PC-3 (cell line): Measurements from ENCODE around the gene CFAP141. TPM values are rescaled to one million over a fixed set of nuclear protein-coding genes. Genes with fewer than 3 reads are reported as not detected.

Experiments used
- ATAC-seq: fragments of 200-7000 bp; cut with Tn5 transposase; 2 replicates; pipeline ENCODE4 v1.9.1; 2020; ENCODE audit warnings: mild to moderate bottlenecking, moderate library complexity
- BruUV-seq: library from RNA; stranded (reverse); fragments of 400-500 nt; replicated peaks from 2 replicates; lab custom pipeline; 2021; lab: Mats Ljungman, UMichigan
- CTCF ChIA-PET: fragments of 300-600 bp; sonication (Branson Sonifier 250); formaldehyde crosslinking; loops from one replicate; lab custom pipeline; 2022; ENCODE audit warnings: antibody characterized with exemption; lab: Charles Lee
- POLR2A ChIA-PET: fragments of 300-600 bp; sonication (Branson Sonifier 250); formaldehyde crosslinking; loops from one replicate; lab custom pipeline; 2022; ENCODE audit warnings: antibody characterized with exemption; ENCODE audit not compliant: unreplicated experiment; lab: Charles Lee
- DNase-seq: peaks from one replicate; pipeline ENCODE4 v3.0.0-alpha.2; 2015
- H2AFZ ChIP-seq: fragments of 300-600 bp; sonication (generic); 2 replicates; pipeline ENCODE4 v1.6.0; 2016; ENCODE audit warnings: antibody characterized with exemption, low read length
- H3F3A ChIP-seq: fragments of 300-600 bp; sonication (generic); one replicate; pipeline ENCODE4 v1.6.0; 2017; ENCODE audit warnings: antibody characterized with exemption, low read length, control low read depth, mild to moderate bottlenecking; ENCODE audit not compliant: unreplicated experiment
- H3K27ac ChIP-seq: fragments of 300-600 bp; sonication (generic); 2 replicates; pipeline ENCODE4 v1.5.1; 2016; ENCODE audit warnings: mild to moderate bottlenecking, low read length
- H3K27me3 ChIP-seq: fragments of 300-600 bp; sonication (generic); 2 replicates; pipeline ENCODE4 v1.6.1; 2016; ENCODE audit warnings: low read length, mixed read lengths
- H3K36me3 ChIP-seq: fragments of 300-600 bp; sonication (generic); 2 replicates; pipeline ENCODE4 v1.6.1; 2016; ENCODE audit warnings: low read depth, mixed run types, low read length, mixed read lengths
- H3K4me1 ChIP-seq: fragments of 300-600 bp; sonication (generic); 2 replicates; pipeline ENCODE4 v1.5.1; 2016; ENCODE audit warnings: low read length; ENCODE audit not compliant: insufficient read depth
- H3K4me2 ChIP-seq: fragments of 300-600 bp; sonication (generic); 2 replicates; pipeline ENCODE4 v1.6.0; 2016; ENCODE audit warnings: low read length
- H3K4me3 ChIP-seq: fragments of 300-600 bp; sonication (generic); 2 replicates; pipeline ENCODE4 v1.5.1; 2016; ENCODE audit warnings: mild to moderate bottlenecking, low read length, mixed read lengths
- H3K79me2 ChIP-seq: fragments of 300-600 bp; sonication (generic); 2 replicates; pipeline ENCODE4 v1.6.1; 2017; ENCODE audit warnings: low read length, mixed read lengths
- H3K9ac ChIP-seq: fragments of 300-600 bp; sonication (generic); 2 replicates; pipeline ENCODE4 v1.6.0; 2016; ENCODE audit warnings: mild to moderate bottlenecking, low read length
- H3K9me2 ChIP-seq: fragments of 300-600 bp; sonication (generic); replicated peaks from 2 replicates; pipeline ENCODE4 v1.6.1; 2016; ENCODE audit warnings: mixed run types, low read length, mixed read lengths
- H3K9me3 ChIP-seq: fragments of 300-600 bp; sonication (generic); 2 replicates; pipeline ENCODE4 v1.6.1; 2016; ENCODE audit warnings: low read length, mixed read lengths
- H4K20me1 ChIP-seq: fragments of 300-600 bp; sonication (generic); 2 replicates; pipeline ENCODE4 v1.6.1; 2016; ENCODE audit warnings: low read length, mixed read lengths
- CTCF ChIP-seq: fragments of 300-600 bp; sonication (generic); conservative IDR thresholded peaks from 2 replicates; pipeline ENCODE4 v1.5.1; 2017; ENCODE audit warnings: antibody characterized with exemption, low read depth, mild to moderate bottlenecking, low read length
- EZH2 ChIP-seq: fragments of 300-600 bp; sonication (generic); IDR thresholded peaks from one replicate; pipeline ENCODE4 v1.6.1; 2017; ENCODE audit warnings: antibody characterized with exemption, mild to moderate bottlenecking, low read length; ENCODE audit not compliant: unreplicated experiment
- EZH2phosphoT487 ChIP-seq: fragments of 300-600 bp; sonication (generic); IDR thresholded peaks from 2 replicates; pipeline ENCODE4 v1.6.1; 2018; ENCODE audit warnings: mild to moderate bottlenecking, antibody characterized with exemption, low read length, borderline replicate concordance
- intact Hi-C: fragments of 100-400 bp; cut with micrococcal nuclease; formaldehyde crosslinking; loops from 2 replicates; pipeline ENCODE4 v1.9.0; 2023
- total RNA-seq: library from RNA; depleted of rRNA; stranded (reverse); fragments of >200 nt; gene quantifications from 2 replicates; pipeline ENCODE4 v1.2.3, GENCODE V29; 2014

CFAP141 gene
- total RNA-seq, 1 experiment from 2014 or later = not detected

DNA sequence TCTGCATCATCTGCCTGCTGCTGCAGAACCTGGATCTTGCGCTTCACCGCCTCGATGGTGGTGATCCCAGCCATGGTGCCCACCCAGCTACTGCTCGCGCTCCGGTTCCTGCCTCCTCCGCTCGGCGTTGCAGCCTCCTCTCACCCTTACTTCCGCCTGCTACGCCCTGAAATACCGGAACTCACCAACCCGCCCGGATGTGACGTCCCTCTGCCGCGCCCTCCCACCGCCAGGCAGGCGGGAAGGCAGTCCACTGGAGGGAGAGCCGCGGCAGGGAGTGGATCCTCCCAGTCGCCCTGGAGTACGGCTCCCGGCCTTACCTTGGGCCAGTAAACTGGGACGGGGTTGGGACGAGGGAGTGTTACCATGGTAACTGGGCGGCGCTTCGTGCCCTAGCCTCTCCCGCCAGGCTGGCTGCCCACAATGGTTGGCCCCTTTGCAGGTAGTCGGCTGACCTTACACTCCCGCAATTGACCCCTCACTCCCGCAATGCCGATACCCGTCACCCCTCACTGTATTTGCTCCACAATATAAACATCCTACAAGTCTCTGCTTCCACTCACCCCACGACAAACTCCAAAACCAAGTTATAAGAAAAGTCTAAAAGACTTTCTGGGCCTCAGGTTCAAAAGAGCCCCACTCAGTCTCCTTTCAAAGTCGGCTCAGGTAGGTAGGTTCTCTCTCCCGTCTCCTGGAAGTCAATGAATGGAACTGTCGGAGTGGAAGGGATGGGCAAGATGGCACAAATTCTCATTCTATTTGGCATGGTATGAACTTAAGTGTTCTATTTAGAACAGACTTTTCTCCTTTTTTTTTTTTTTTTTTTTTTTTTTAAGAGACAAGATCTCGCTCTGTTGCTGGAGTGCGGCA is 22.9 kb downstream of the CFAP141 start:
- no peaks in the 10 kb centered on the region for H3K9me3 ChIP-seq
- H2AFZ ChIP-seq = peak overlapping the region; percentile 75
- TF ChIP-seq EZH2 (no peak), EZH2phosphoT487 (no peak)
- H3K36me3 ChIP-seq = peaks cover 19% of the 10 kb centered on the region
- no peaks in the 10 kb centered on the region for H3K27me3 ChIP-seq
- no peaks in the 10 kb centered on the region for H3K9me2 ChIP-seq
- H3K4me2 ChIP-seq = peak overlapping the region; percentile 90
- POLR2A ChIA-PET = interaction anchor here (0.6 kb wide), 1 partner anchor 37 kb away, joined by 3 read pairs; no protein-coding TSS in a partner anchor
- intact Hi-C loops = no loop called here
- ATAC-seq (peak; percentile 95), DNase-seq (peak; percentile 99)
- no peaks in the 10 kb centered on the region for H3F3A ChIP-seq
- H3K27ac ChIP-seq = peak overlapping the region; percentile 83
- H3K4me1 ChIP-seq = peaks cover 35% of the 10 kb centered on the region
- TSS peak; percentile 96 for BruUV-seq
- H3K9ac ChIP-seq = peak overlapping the region; percentile 93
- peaks cover 47% of the 10 kb centered on the region for H3K79me2 ChIP-seq
- peaks cover 39% of the 10 kb centered on the region for H4K20me1 ChIP-seq
- peak overlapping the region; percentile 80 for H3K4me3 ChIP-seq
- CTCF ChIA-PET = interaction anchor here (0.6 kb wide), 1 partner anchor 89 kb away, joined by 12 read pairs; no protein-coding TSS in a partner anchor

DNA sequence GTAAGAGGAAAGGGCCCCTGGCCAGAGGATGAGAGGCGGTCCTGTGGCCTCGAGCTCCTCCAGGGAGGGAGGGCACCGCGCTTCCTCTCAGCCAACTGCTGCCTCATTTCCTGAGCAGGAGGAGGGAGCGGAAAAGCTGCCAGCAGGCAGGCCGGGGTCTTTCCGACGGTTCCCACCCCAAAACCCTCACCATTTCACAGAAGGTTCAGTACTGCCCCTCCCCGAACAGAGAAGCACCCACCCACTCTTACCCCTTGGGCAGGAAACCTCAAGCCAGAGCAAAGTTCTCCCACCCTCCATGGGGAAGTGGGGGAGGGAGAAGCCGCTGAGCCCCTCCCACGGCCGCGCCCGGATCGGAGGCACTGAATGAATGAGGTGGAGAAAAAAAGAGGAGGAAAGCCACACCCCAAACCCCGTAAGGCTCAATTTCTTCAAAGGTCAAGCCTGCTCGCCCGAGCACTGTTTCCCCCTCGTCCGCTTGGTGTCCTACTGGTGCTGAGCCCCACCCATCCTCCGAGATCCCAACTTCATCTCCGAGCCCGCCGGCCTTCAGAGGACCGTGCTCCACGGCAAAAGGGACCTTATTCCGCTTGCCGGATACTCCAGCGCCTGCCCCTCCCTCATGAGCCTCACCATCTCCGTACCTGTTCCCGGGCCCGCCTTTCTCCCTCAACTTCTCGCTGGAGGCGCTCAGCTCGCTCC is 23.6 kb downstream of the CFAP141 start:
- Histone ChIP-seq H3K36me3 (peaks cover 27% of the 10 kb centered on the region), H3K9me3 (no peaks in the 10 kb centered on the region), H3K9me2 (no peaks in the 10 kb centered on the region), H2AFZ (peak overlapping the region; percentile 46), H3K79me2 (peaks cover 54% of the 10 kb centered on the region), H3K27ac (peak overlapping the region; percentile 83), H3K4me3 (peak overlapping the region; percentile 80), H4K20me1 (peaks cover 46% of the 10 kb centered on the region), H3K4me1 (peaks cover 39% of the 10 kb centered on the region), H3K4me2 (peak overlapping the region; percentile 90), H3F3A (no peaks in the 10 kb centered on the region), H3K9ac (peak overlapping the region; percentile 93), H3K27me3 (no peaks in the 10 kb centered on the region)
- POLR2A ChIA-PET = interaction anchor here (0.7 kb wide), 1 partner anchor 168 kb away, joined by 3 read pairs; no protein-coding TSS in a partner anchor
- DNase-seq = peak; percentile 68
- TSS peak; percentile 43 for BruUV-seq
- peak; percentile 52 for ATAC-seq
- no peak for TF ChIP-seq EZH2
- TF ChIP-seq CTCF = no peak
- no peak for TF ChIP-seq EZH2phosphoT487
- CTCF ChIA-PET = interaction anchor here (0.6 to 1.0 kb wide), 3 partner anchors 17 to 195 kb away, joined by 3 to 12 read pairs (median 4); no protein-coding TSS in a partner anchor
- intact Hi-C loops = loop anchor here (1.0 kb wide), 1 partner anchor 38 kb away; the partner anchor contains the start of gene UBAP2L

DNA sequence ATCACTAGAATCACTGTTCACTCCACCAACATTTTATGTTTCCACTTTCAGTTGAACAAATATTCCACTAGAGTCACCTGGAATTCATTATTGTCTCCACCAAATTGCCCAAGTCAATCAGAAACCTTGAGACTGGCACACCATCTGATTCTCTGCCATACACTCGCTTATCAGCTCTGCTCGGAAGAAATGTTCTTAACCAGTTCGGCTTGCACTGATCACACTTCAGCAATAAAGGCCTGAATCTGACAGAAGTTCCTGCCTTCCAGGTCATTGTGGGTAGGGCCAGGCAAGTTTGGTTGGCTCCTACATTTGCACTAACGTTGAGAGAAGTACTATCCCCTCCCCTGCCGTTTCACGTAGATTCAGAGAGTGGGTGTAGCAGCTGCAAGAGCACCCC is 24.2 kb downstream of the CFAP141 start:
- intact Hi-C loops = loop anchor here (1.0 kb wide), 1 partner anchor 38 kb away; the partner anchor contains the start of gene UBAP2L
- Histone ChIP-seq H3K4me2 (peak overlapping the region; percentile 90), H3K9me2 (no peaks in the 10 kb centered on the region), H3K4me1 (peaks cover 43% of the 10 kb centered on the region), H3F3A (no peaks in the 10 kb centered on the region), H3K9me3 (no peaks in the 10 kb centered on the region), H3K9ac (peak overlapping the region; percentile 93), H3K36me3 (peaks cover 32% of the 10 kb centered on the region), H3K27me3 (no peaks in the 10 kb centered on the region), H3K27ac (peak overlapping the region; percentile 83), H2AFZ (no peak overlapping the region), H3K79me2 (peaks cover 60% of the 10 kb centered on the region), H3K4me3 (peak overlapping the region; percentile 80), H4K20me1 (peaks cover 52% of the 10 kb centered on the region)
- ChIA-PET CTCF (interaction anchor here (0.7 to 1.0 kb wide), 2 partner anchors 18 to 194 kb away, joined by 3 to 4 read pairs; no protein-coding TSS in a partner anchor), POLR2A (interaction anchor here (0.7 kb wide), 1 partner anchor 169 kb away, joined by 3 read pairs; no protein-coding TSS in a partner anchor)
- ATAC-seq = no peak
- TF ChIP-seq EZH2phosphoT487 (no peak), EZH2 (no peak), CTCF (no peak)
- DNase-seq = no peak
- BruUV-seq = no TSS peak
